SK-N-SH treated with all-trans-retinoic acid at 6 μM for 48 hours (cell line): ENCODE measurements around the gene MYCN.

Source experiments
- ATAC-seq: fragments of 200-7000 bp; cut with Tn5 transposase; 3 replicates; pipeline ENCODE4 v1.9.1; 2020; ENCODE audit warnings: mild to moderate bottlenecking, moderate library complexity
- ARNTL ChIP-seq: fragments of 450-650 bp; formaldehyde crosslinking; IDR thresholded peaks from 2 replicates; pipeline ENCODE4 v1.5.0; 2020; ENCODE audit warnings: low read depth, mild to moderate bottlenecking, moderate library complexity, borderline replicate concordance
- BACH2 ChIP-seq: fragments of 250-450 bp; sonication (Bioruptor Pico); IDR thresholded peaks from 2 replicates; pipeline ENCODE4 v1.9.0; 2021; ENCODE audit warnings: mild to moderate bottlenecking, borderline replicate concordance
- CSDC2 ChIP-seq: fragments of 250-450 bp; sonication (Bioruptor Pico); IDR thresholded peaks from 2 replicates; pipeline ENCODE4 v1.5.0; 2020; ENCODE audit warnings: mild to moderate bottlenecking, moderate library complexity
- OSR1 ChIP-seq: fragments of 250-450 bp; sonication (Bioruptor Pico); IDR thresholded peaks from 2 replicates; pipeline ENCODE4 v1.8.0; 2022; ENCODE audit warnings: moderate library complexity, mild to moderate bottlenecking, inconsistent platforms
- PPARA ChIP-seq: fragments of 250-450 bp; sonication (Bioruptor Pico); IDR thresholded peaks from 2 replicates; pipeline ENCODE4 v1.5.0; 2020; ENCODE audit warnings: mild to moderate bottlenecking, borderline replicate concordance
- SNAI2 ChIP-seq: fragments of 250-450 bp; sonication (Bioruptor Pico); IDR thresholded peaks from 2 replicates; pipeline ENCODE4 v1.5.0; 2020; ENCODE audit warnings: mild to moderate bottlenecking, moderate library complexity
- TOX ChIP-seq: fragments of 250-450 bp; sonication (Bioruptor Pico); IDR thresholded peaks from 2 replicates; pipeline ENCODE4 v1.8.0; 2021; ENCODE audit warnings: mild to moderate bottlenecking, moderate library complexity, borderline replicate concordance
- ZFP30 ChIP-seq: fragments of 450-650 bp; formaldehyde crosslinking; IDR thresholded peaks from 2 replicates; pipeline ENCODE4 v1.5.0; 2022; ENCODE audit warnings: mild to moderate bottlenecking, moderate library complexity
- ZNF8 ChIP-seq: fragments of 450-650 bp; formaldehyde crosslinking; IDR thresholded peaks from 2 replicates; pipeline ENCODE4 v1.5.0; 2020; ENCODE audit warnings: mild to moderate bottlenecking, moderate library complexity

MYCN gene

GRCh38 chr2:15995603-15996002, 55.3 kb downstream of the MYCN start:
- no peak for ATAC-seq
- TF ChIP-seq SNAI2 (no peak), PPARA (no peak), ZNF8 (CRISPR knock-in tag) (no peak), ARNTL (no peak), TOX (no peak), ZFP30 (CRISPR knock-in tag) (no peak), OSR1 (no peak), CSDC2 (CRISPR knock-in tag) (no peak), BACH2 (CRISPR knock-in tag) (no peak)
